ENCODE data around the gene UNC79. TPM values are rescaled to one million over a fixed set of nuclear protein-coding genes. Genes with fewer than 3 reads are reported as not detected.

The UNC79 gene
- total RNA-seq, 1 donor from 2014 or later = 0.25 TPM

DNA sequence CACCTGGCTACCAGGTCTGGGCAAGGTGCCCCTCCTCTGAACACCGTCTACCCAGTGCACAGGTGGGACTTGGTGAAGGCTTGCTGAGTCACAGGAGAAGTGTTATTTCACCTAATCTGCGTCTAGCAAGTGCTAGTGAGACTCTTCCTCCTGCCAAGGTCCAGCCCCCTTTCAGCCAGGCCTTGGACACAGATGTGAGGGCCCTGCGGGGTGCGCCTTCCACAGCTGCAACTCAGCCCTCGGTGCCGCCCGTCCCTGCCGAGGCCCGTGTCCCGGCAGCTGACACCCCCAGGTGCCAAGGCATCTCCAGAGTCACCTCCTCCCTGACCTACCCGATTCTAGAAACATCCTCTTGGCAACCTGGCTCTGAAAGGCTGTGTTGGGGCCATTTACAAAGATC lies 302.5 kb downstream of the UNC79 start:
- no peak for DNase-seq
- Histone ChIP-seq H3K36me3 (no peaks in the 10 kb centered on the region), H3K27ac (replicated peaks) (no peak overlapping the region), H3K9me3 (replicated peaks) (no peaks in the 10 kb centered on the region), H3K4me1 (no peaks in the 10 kb centered on the region), H3K4me3 (no peak overlapping the region), H3K27me3 (ENCODE audit: low read depth) (no peaks in the 10 kb centered on the region)
- TF ChIP-seq, protein P1, sequence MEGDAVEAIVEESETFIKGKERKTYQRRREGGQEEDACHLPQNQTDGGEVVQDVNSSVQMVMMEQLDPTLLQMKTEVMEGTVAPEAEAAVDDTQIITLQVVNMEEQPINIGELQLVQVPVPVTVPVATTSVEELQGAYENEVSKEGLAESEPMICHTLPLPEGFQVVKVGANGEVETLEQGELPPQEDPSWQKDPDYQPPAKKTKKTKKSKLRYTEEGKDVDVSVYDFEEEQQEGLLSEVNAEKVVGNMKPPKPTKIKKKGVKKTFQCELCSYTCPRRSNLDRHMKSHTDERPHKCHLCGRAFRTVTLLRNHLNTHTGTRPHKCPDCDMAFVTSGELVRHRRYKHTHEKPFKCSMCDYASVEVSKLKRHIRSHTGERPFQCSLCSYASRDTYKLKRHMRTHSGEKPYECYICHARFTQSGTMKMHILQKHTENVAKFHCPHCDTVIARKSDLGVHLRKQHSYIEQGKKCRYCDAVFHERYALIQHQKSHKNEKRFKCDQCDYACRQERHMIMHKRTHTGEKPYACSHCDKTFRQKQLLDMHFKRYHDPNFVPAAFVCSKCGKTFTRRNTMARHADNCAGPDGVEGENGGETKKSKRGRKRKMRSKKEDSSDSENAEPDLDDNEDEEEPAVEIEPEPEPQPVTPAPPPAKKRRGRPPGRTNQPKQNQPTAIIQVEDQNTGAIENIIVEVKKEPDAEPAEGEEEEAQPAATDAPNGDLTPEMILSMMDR (IDR thresholded peaks at IDR 0.05; ENCODE audit: borderline replicate concordance) = no peak
- intact Hi-C loops (cut with micrococcal nuclease) = no loop called here

- intact Hi-C loops (cut with micrococcal nuclease) = no loop called here
- Histone ChIP-seq H3K4me1 (no peaks in the 10 kb centered on the region), H3K27ac (replicated peaks) (no peak overlapping the region), H3K9me3 (replicated peaks) (no peaks in the 10 kb centered on the region), H3K4me3 (no peak overlapping the region), H3K27me3 (ENCODE audit: low read depth) (no peaks in the 10 kb centered on the region), H3K36me3 (no peaks in the 10 kb centered on the region)
- DNase-seq = no peak
- TF ChIP-seq, protein P1 (IDR thresholded peaks at IDR 0.05; ENCODE audit: borderline replicate concordance) = no peak
Measured at GRCh38 chr14:93733631-93734030, 302.9 kb downstream of the UNC79 start.

DNA sequence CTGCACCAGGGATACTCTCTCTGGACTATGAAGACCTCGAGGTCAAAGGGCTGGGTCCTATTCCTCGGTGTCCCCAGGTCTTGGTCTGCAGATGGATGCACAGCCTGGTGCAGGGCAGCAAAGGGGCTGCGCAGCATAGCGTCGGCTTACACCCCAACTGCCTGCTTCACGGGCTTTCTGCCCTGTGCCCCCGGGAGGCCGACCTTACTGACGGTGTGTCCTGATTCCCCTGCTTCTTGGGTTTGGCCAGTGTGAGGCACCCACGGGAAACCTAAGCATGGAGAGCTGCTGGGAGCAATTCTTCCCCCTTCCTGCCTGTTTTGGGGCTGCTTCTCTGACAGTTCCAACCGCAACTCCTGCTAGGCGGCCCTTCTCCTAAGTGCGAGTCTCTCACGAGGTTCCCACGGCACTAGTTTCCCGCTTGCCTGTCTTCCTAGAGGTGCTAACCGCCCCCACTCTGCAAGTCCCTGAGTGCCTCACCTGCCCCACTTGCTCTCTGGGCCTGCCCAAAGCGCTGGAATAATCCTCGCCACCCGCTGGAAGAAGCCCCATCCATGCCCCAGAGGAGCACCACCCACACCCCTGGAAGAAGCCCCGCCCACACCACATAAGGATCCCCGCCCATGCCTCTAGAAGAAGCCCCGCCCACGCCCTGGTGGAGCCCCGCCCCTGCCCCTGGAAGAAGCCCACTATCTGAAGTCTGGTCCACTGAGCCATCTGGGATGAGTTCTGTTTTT lies 303.5 kb downstream of the UNC79 start:
- no peaks in the 10 kb centered on the region for H3K4me1 ChIP-seq
- H3K9me3 ChIP-seq (replicated peaks) = no peaks in the 10 kb centered on the region
- TF ChIP-seq, protein P1 (IDR thresholded peaks at IDR 0.05; ENCODE audit: borderline replicate concordance) = no peak
- intact Hi-C loops (cut with micrococcal nuclease) = no loop called here
- no peak overlapping the region for H3K4me3 ChIP-seq
- no peak overlapping the region for H3K27ac ChIP-seq (replicated peaks)
- H3K36me3 ChIP-seq = no peaks in the 10 kb centered on the region
- no peaks in the 10 kb centered on the region for H3K27me3 ChIP-seq (ENCODE audit: low read depth)
- DNase-seq = no peak

DNA sequence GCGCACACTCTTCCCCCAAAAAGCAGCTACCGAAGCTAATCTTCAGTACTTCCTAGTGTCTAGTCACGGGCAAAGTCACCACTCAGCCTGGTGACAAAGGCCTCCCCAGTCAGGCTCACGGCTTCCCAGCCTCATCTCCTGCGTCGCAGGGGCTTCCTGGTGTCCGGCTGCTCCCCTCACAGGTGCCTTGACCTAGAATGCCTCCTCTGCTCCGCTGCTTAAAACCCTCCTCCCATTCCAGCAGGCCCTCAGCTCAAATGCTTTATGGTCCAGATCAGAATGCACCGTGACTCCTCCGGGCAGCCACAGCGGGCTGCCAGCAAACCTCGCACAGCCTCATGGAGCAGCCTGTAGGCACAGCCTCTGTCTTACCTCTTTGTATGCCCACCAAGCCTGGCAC lies 304.5 kb downstream of the UNC79 start:
- Histone ChIP-seq H3K36me3 (no peaks in the 10 kb centered on the region), H3K27me3 (ENCODE audit: low read depth) (no peaks in the 10 kb centered on the region), H3K4me3 (no peak overlapping the region), H3K4me1 (no peaks in the 10 kb centered on the region), H3K9me3 (replicated peaks) (no peaks in the 10 kb centered on the region), H3K27ac (replicated peaks) (no peak overlapping the region)
- intact Hi-C loops (cut with micrococcal nuclease) = no loop called here
- TF ChIP-seq, protein P1 (IDR thresholded peaks at IDR 0.05; ENCODE audit: borderline replicate concordance) = no peak
- DNase-seq = no peak

DNA sequence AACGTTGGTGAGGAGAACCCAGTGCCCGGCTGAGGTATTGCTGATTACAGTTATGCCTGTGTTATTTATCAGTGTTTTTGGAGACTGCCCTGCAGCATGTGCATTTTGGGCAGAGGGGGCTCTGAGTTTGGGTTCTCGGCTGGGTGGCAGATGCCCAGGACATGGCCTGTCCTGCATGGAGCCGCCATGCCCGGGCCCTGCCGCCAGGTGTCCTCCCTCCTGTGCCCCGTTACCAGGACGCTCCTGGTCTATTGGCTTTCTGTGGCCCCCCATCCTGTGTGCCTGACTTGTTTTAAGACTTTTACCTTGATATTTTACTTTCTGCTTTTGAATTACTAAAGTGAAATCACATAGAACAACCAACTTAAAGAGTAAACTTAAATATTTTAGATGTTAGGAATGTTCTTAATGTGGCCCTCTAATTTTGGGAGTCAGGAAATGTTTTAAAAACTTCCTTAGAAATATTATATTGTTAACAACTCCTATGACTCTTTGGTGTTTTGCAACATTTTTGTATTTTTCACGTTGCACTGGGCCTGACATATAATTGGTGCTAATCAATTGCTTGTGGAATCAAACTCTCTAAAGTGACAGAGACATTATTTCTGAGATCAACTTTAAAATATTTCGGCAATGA lies 305.8 kb downstream of the UNC79 start:
- no peaks in the 10 kb centered on the region for H3K36me3 ChIP-seq
- TF ChIP-seq, protein P1 (IDR thresholded peaks at IDR 0.05; ENCODE audit: borderline replicate concordance) = peak; percentile 61
- no peaks in the 10 kb centered on the region for H3K9me3 ChIP-seq (replicated peaks)
- no peaks in the 10 kb centered on the region for H3K27me3 ChIP-seq (ENCODE audit: low read depth)
- no peaks in the 10 kb centered on the region for H3K4me1 ChIP-seq
- no peak for DNase-seq
- no peak overlapping the region for H3K27ac ChIP-seq (replicated peaks)
- no peak overlapping the region for H3K4me3 ChIP-seq
- intact Hi-C loops (cut with micrococcal nuclease) = no loop called here

Data from left ventricle myocardium inferior (tissue), 1 donor.